Naive thymus-derived CD4-positive, alpha-beta T cell (primary cell): Measurements from ENCODE around the gene CD8B. TPM values are rescaled to one million over a fixed set of nuclear protein-coding genes. Genes with fewer than 3 reads are reported as not detected.
"Not testable (repeated sequence)": the region's sequence is repeated elsewhere in the genome, so short reads cannot be mapped to it uniquely, and the experiment has no call there.

ENCODE experiments used
- ATAC-seq: fragments of 150-1000 bp; cut with Tn5 transposase; 2 replicates; pipeline ENCODE4 v1.10.0; 2021; ENCODE audit warnings: mild to moderate bottlenecking, moderate library complexity
- CTCF ChIA-PET: fragments of 350-600 bp; sonication (Branson Sonifier 250); formaldehyde crosslinking; loops from one replicate; lab custom pipeline; 2021; ENCODE audit warnings: antibody characterized with exemption; lab: Charles Lee
- POLR2A ChIA-PET: fragments of 350-600 bp; sonication (Branson Sonifier 250); formaldehyde crosslinking; loops from one replicate; lab custom pipeline; 2021; ENCODE audit warnings: antibody characterized with exemption, inconsistent platforms; lab: Charles Lee
- DNase-seq, 9 donors: peaks; one replicate each; pipeline versions ENCODE4 v3.0.0 to v3.0.0-alpha.2; 2020 to 2022; ENCODE audit warnings: mixed read lengths in 1 of 9
- H3K27ac ChIP-seq: one replicate; pipeline ENCODE4 v1.7.0; 2013; ENCODE audit warnings: mild to moderate bottlenecking, low read depth, low read length, moderate library complexity
- H3K27me3 ChIP-seq, 2 donors: one replicate each; pipeline ENCODE4 v1.7.0; 2013; ENCODE audit warnings: low read length in 2 of 2, mild to moderate bottlenecking in 2 of 2, moderate library complexity in 2 of 2; ENCODE audit not compliant: control insufficient read depth in 2 of 2, insufficient read depth in 2 of 2
- H3K36me3 ChIP-seq, 3 experiments: 1 replicate in 2 of 3; 2 replicates in 1 of 3; pipeline ENCODE4 v1.7.0; 2013; ENCODE audit warnings: low read length in 3 of 3, mild to moderate bottlenecking in 3 of 3, moderate library complexity in 1 of 3; ENCODE audit not compliant: insufficient read depth in 3 of 3, control insufficient read depth in 2 of 3
- H3K4me1 ChIP-seq, 2 donors: one replicate each; pipeline ENCODE4 v1.7.0; 2013; ENCODE audit warnings: low read length in 2 of 2, mild to moderate bottlenecking in 2 of 2, moderate library complexity in 1 of 2; ENCODE audit not compliant: control insufficient read depth in 2 of 2, insufficient read depth in 2 of 2
- H3K4me3 ChIP-seq: 2 replicates; pipeline ENCODE4 v1.7.0; 2013; ENCODE audit warnings: mild to moderate bottlenecking, low read length
- H3K9me3 ChIP-seq, 3 experiments: 1 replicate in 2 of 3; 2 replicates in 1 of 3; pipeline ENCODE4 v1.7.0; 2013; ENCODE audit warnings: low read length in 3 of 3; ENCODE audit not compliant: control insufficient read depth in 2 of 3
- H3K27ac Mint-ChIP-seq, 9 donors: one replicate each; pipeline ENCODE4 v1.8.0; 2020 to 2022; ENCODE audit warnings: mixed read lengths in 9 of 9, mild to moderate bottlenecking in 8 of 9, moderate library complexity in 5 of 9, inconsistent platforms in 2 of 9
- H3K27me3 Mint-ChIP-seq, 5 donors: one replicate each; pipeline ENCODE4 v1.8.0; 2021 to 2022; ENCODE audit warnings: mixed read lengths in 5 of 5, mild to moderate bottlenecking in 1 of 5
- H3K36me3 Mint-ChIP-seq, 5 donors: one replicate each; pipeline ENCODE4 v1.8.0; 2020 to 2022; ENCODE audit warnings: mixed read lengths in 5 of 5, mild to moderate bottlenecking in 3 of 5, inconsistent platforms in 1 of 5
- H3K4me1 Mint-ChIP-seq, 7 donors: one replicate each; pipeline ENCODE4 v1.8.0; 2020 to 2022; ENCODE audit warnings: mixed read lengths in 7 of 7, mild to moderate bottlenecking in 3 of 7, inconsistent platforms in 1 of 7
- H3K4me3 Mint-ChIP-seq, 10 donors: one replicate each; pipeline ENCODE4 v1.8.0; 2020 to 2022; ENCODE audit warnings: mild to moderate bottlenecking in 10 of 10, mixed read lengths in 10 of 10, moderate library complexity in 6 of 10, inconsistent platforms in 2 of 10
- H3K9me3 Mint-ChIP-seq, 11 donors: one replicate each; pipeline ENCODE4 v1.8.0; 2020 to 2022; ENCODE audit warnings: mixed read lengths in 11 of 11, mild to moderate bottlenecking in 4 of 11, inconsistent platforms in 1 of 11, moderate library complexity in 1 of 11
- intact Hi-C, 2 donors: fragments of 100-400 bp; cut with micrococcal nuclease; formaldehyde crosslinking; loops; one replicate each; pipeline ENCODE4 v1.15.1; 2023
- polyA plus RNA-seq, 2 donors: library from polyadenylated mRNA; unstranded; fragments of 300-500 nt; fragmentation: Illumina TruSeq; gene quantifications; one replicate each; pipeline ENCODE4 v1.2.3, GENCODE V29; 2021
- total RNA-seq, 6 experiments: library from RNA in 5 of 6; stranded (reverse) in 5 of 6; gene quantifications; 1 replicate in 5 of 6; 2 replicates in 1 of 6; pipeline ENCODE4 v1.2.3 and lab custom pipeline; 2021 to 2026

The CD8B gene
- total and polyA plus RNA-seq, 7 experiments from 2014 or later: 1.1 to 23.7 (median 2.4) TPM

DNA sequence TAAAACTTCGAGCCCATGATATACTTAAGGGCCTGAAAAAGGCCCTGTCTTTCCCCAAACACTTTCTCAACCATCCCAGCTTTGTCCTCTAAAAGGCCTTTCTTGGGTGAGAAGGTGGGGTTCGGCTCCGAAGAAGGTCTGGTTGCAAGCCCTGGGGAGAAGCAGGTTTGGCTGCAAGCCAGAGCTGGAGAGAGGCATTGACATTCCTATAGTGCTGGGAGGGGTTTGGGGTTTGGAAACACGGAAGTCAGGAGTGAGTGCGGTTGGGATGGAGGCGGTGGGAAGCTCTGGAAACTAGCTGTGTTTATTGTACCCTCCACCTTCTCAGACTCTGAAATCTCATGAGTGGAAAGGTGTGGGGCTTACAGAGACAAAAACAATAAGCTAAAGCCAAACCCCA lies 5.7 kb downstream of the CD8B start:
- H3K9me3 Mint-ChIP-seq, ATAC-seq, H3K4me3 Mint-ChIP-seq, H3K4me3 ChIP-seq, H3K36me3 Mint-ChIP-seq, POLR2A ChIA-PET, H3K27me3 Mint-ChIP-seq, DNase-seq, CTCF ChIA-PET, H3K9me3 ChIP-seq, intact Hi-C loops, H3K27ac ChIP-seq, H3K27ac Mint-ChIP-seq, H3K36me3 ChIP-seq, H3K27me3 ChIP-seq, H3K4me1 ChIP-seq, H3K4me1 Mint-ChIP-seq: not testable (repeated sequence)

DNA sequence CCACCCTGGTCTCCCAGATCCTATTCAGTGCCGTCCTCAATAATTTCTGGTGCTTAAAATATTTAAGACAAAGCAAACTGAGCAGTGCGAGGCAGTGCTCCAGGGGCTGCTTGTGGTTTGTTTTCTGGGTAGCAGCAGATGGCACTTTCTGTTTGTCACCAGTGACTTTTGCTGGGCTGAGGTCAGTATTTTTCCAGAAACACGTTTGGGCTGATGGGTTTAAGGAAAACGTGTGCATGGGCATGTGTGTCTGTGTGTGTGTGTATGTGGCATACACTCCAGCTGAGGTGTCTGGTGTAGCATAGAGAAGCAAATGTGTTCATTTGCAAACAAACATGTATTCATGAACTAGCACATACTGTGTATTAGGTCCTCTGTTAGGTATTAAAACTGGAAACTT lies 10.1 kb downstream of the CD8B start:
- CTCF ChIA-PET, H3K27me3 ChIP-seq, H3K36me3 Mint-ChIP-seq, H3K9me3 ChIP-seq, H3K27ac Mint-ChIP-seq, H3K4me1 Mint-ChIP-seq, H3K27me3 Mint-ChIP-seq, intact Hi-C loops, H3K4me3 Mint-ChIP-seq, H3K27ac ChIP-seq, ATAC-seq, H3K36me3 ChIP-seq, H3K4me1 ChIP-seq, DNase-seq, POLR2A ChIA-PET, H3K9me3 Mint-ChIP-seq, H3K4me3 ChIP-seq: not testable (repeated sequence)

GRCh38 chr2:86842607-86843234 lies 19.0 kb downstream of the CD8B start:
- H3K27me3 ChIP-seq, H3K9me3 ChIP-seq, H3K9me3 Mint-ChIP-seq, H3K36me3 ChIP-seq, CTCF ChIA-PET, POLR2A ChIA-PET, H3K27me3 Mint-ChIP-seq, H3K27ac ChIP-seq, H3K4me3 ChIP-seq, intact Hi-C loops, H3K36me3 Mint-ChIP-seq: not testable (repeated sequence)
- H3K4me1 ChIP-seq: peaks cover 0 to 16% of the 10 kb centered on the region in 2 donors
- Mint-ChIP-seq H3K4me3 (peak overlapping the region in 7 of 10 donors; percentile 8 to 45 (median 22)), H3K27ac (peak overlapping the region in 7 of 9 donors; percentile 23 to 84 (median 56)), H3K4me1 (peaks cover 8 to 24% (median 12%) of the 10 kb centered on the region in 7 donors)
- DNase-seq: peak in 3 of 9 donors; percentile 22 to 28 (median 23)
- ATAC-seq: peak; percentile 31

DNA sequence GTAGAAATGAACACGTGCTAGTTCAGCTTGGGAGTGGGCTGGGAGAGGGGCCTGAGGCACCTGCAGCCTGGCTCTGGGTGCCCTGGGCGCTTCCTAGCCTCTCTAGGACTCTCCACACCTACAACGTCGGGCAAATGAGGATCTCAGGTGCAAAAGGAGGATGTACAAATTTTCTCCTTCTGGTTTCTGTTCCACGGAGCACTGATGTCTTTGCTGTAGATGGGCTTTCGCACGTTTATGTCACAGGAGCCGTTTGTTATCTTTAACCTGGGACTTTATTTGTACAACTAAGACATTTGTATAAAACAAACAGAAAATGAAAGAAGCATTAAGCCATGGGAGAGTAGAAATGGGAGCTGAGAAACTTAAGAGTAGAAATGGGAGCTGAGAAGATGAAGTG lies 20.4 kb downstream of the CD8B start:
- H3K27me3 ChIP-seq, H3K27ac Mint-ChIP-seq, H3K9me3 ChIP-seq, H3K4me3 Mint-ChIP-seq, CTCF ChIA-PET, H3K4me3 ChIP-seq, H3K36me3 ChIP-seq, ATAC-seq, H3K27me3 Mint-ChIP-seq, DNase-seq, POLR2A ChIA-PET, H3K9me3 Mint-ChIP-seq, H3K36me3 Mint-ChIP-seq, intact Hi-C loops, H3K27ac ChIP-seq: not testable (repeated sequence)
- peaks cover 9 to 34% (median 21%) of the 10 kb centered on the region in 7 donors for H3K4me1 Mint-ChIP-seq
- H3K4me1 ChIP-seq: peaks cover 0 to 25% of the 10 kb centered on the region in 2 donors

GRCh38 chr2:86839871-86840548 lies 21.7 kb downstream of the CD8B start:
- H3K27ac Mint-ChIP-seq, POLR2A ChIA-PET, H3K27ac ChIP-seq, H3K9me3 ChIP-seq, H3K36me3 ChIP-seq, DNase-seq, CTCF ChIA-PET, H3K27me3 Mint-ChIP-seq, H3K4me3 ChIP-seq, ATAC-seq, H3K36me3 Mint-ChIP-seq, H3K27me3 ChIP-seq, H3K9me3 Mint-ChIP-seq, intact Hi-C loops, H3K4me3 Mint-ChIP-seq: not testable (repeated sequence)
- peaks cover 9 to 35% (median 21%) of the 10 kb centered on the region in 7 donors for H3K4me1 Mint-ChIP-seq
- H3K4me1 ChIP-seq: peaks cover 0 to 26% of the 10 kb centered on the region in 2 donors

- H3K4me1 ChIP-seq: peaks cover 0 to 26% of the 10 kb centered on the region in 2 donors
- H3K36me3 Mint-ChIP-seq, ATAC-seq, H3K27ac ChIP-seq, H3K9me3 Mint-ChIP-seq, H3K36me3 ChIP-seq, H3K27me3 Mint-ChIP-seq, CTCF ChIA-PET, intact Hi-C loops, DNase-seq, H3K4me3 ChIP-seq, H3K27me3 ChIP-seq, H3K27ac Mint-ChIP-seq, H3K9me3 ChIP-seq, H3K4me3 Mint-ChIP-seq, POLR2A ChIA-PET: not testable (repeated sequence)
- H3K4me1 Mint-ChIP-seq: peaks cover 9 to 31% (median 21%) of the 10 kb centered on the region in 7 donors
Measured at GRCh38 chr2:86839455-86839854, 22.2 kb downstream of the CD8B start.

DNA sequence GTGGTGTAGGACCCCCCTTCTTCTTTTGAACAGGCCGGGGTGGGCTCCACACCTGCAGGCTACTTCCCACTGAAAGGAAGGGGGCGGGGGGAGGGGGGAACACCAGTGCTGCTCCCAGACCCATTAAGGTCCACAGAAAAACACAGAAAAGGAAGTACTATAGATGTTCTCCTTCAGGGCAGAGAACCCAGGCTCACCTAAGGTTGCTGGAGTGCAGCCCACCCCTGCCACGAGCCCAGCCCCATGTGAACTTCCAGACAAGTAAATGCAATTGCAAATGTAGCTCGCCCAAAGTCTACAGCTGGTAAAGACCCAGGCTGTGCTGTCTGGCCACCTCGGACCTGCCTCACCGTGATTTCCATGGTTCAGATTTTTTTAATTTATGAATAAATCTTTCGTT lies 24.0 kb downstream of the CD8B start:
- peak overlapping the region in 9 of 10 donors; percentile 21 to 78 (median 69) for H3K4me3 Mint-ChIP-seq
- H3K4me1 Mint-ChIP-seq: peaks cover 9 to 27% (median 20%) of the 10 kb centered on the region in 7 donors
- POLR2A ChIA-PET, CTCF ChIA-PET, ATAC-seq, H3K9me3 Mint-ChIP-seq, H3K27me3 ChIP-seq, H3K36me3 ChIP-seq, H3K36me3 Mint-ChIP-seq, H3K4me3 ChIP-seq, intact Hi-C loops, H3K27me3 Mint-ChIP-seq, H3K27ac ChIP-seq, DNase-seq, H3K9me3 ChIP-seq: not testable (repeated sequence)
- H3K4me1 ChIP-seq: peaks cover 0 to 12% of the 10 kb centered on the region in 2 donors
- peak overlapping the region in 3 of 9 donors; percentile 43 to 64 (median 51) for H3K27ac Mint-ChIP-seq
